GM12873 (cell line): ENCODE measurements around the gene LRRC47.

Source experiments
- CTCF ChIP-seq: IDR thresholded peaks from 2 replicates; pipeline ENCODE4 v1.5.1; 2012; ENCODE audit warnings: low read depth, mild to moderate bottlenecking, moderate library complexity, low read length, control low read depth; ENCODE audit not compliant: insufficient read depth; ENCODE audit errors: missing control alignments

The LRRC47 gene

DNA sequence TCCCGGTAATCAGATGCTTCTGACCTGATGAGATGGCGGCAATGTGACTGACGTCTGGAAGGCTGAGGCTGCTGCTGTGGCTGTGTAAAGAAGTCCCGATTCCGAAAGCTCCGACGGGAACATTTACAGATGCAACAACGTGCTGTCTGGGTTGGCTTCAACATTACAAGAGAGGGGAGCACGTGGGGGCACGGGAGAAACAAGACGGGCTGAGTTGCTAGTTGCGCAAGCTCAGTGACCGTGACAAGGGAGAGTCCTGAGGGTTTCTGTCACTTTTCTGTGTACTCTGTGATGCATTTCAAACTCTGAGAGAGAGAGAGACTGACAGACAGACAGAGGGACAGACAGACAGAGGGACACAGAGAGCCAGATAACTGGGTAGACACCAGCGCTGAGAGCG, 25.6 kb upstream of the LRRC47 start:
- no peak for TF ChIP-seq CTCF

DNA sequence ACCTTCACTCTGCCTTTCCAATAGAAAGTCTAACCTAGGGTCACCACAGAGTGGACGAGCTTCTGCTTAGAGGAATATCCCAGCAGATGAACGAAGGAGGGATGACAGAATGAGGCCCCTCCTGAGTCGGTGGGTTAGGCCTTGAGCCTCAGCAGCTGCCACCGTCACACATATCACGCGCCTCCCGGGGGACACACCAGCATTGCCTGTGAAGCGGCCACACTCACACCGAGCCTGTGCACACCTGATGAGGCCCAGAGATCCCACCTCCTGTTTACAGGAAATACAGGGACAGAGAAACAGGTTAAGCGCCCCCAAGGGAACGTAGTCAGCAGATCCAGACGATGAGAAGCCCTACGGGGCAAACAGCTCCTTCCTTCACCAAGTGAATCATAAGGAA, 25.1 kb upstream of the LRRC47 start:
- TF ChIP-seq CTCF, result no peak

DNA sequence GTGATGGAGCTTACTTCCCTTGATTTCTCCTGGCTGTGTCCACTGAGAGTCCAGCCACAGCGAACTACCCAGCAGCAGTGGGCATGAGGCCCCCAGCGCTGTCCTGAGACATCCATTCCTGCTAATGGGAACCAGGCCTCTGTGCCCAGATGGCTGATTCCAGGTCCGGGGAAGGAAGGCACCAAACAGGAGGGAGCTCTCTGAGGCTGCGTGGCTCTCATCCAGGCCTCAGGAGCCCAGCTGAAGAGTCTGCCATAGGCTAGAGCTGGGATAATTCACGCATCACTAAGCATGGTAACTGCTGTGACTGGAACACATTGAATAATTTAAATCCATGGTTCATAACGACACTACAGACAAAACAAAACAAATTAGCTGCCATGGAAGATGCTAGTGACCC, 24.7 kb upstream of the LRRC47 start:
- TF ChIP-seq CTCF, result no peak

DNA sequence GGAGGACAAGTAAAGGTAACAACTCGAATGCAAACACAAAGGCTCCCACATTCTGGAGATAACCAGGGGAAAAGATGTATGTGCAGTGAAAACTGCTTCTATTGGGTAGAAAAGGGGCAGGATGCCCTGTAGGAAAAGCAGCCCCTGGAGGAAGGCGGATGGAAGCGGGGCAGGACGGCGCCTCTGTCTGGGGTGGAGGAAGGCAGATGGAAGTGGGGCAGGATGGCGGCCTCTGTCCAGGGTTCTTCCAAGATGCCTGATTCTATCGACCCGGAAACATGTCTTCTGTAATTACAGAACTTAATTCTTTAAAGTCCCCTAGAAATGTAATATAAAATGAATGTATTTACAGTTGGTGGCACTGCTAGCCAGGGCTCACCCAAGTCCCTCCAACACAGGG, 24.0 kb upstream of the LRRC47 start:
- TF ChIP-seq CTCF, result no peak

DNA sequence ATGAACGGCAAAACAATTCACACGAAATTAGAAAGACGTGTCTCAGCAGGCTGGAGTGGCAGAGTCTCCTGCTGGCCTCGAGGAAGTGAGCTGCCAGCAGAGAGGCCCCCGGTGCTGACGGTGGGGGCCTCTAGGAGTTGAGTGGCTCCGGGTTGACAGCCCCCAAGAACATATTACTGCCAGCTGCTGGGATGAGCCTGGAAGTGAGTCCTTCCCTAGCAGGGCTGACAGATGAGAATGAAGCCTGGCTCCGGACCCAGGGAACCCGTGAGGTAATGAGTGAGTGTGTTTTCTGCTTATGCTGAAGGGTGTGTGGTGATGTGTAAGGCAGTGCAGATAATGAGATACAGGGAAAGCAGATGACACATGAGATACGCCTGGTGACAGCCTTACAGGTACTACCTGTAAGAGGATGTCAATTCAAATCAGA, 23.5 kb upstream of the LRRC47 start:
- TF ChIP-seq CTCF, result no peak

GRCh38 chr1:3817821-3818597, 21.7 kb upstream of the LRRC47 start:
- TF ChIP-seq CTCF, result no peak

GRCh38 chr1:3817138-3817740, 20.9 kb upstream of the LRRC47 start:
- no peak for TF ChIP-seq CTCF
